ENCODE data around the gene SLC25A20.

DNA sequence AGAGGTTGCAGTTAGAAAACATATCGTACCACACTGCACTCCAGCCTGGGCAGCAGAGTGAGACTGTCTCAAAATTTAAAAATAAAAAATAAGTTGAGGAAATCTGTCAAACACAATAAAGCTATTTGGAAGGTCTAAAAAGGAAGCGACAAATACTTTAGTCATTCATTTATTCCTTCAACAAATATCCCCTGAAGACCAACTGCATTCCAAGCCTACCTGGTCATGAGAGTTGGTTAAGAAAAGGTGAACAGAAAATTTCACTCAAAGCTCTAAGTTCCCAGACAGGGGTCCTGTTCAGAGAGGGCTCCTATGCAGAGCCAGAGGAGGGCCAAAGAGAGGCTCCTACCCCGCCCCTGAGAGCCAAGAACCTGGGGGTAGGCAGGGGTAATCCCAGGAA lies 35.6 kb downstream of the SLC25A20 start:
- TF ChIP-seq, protein P1, sequence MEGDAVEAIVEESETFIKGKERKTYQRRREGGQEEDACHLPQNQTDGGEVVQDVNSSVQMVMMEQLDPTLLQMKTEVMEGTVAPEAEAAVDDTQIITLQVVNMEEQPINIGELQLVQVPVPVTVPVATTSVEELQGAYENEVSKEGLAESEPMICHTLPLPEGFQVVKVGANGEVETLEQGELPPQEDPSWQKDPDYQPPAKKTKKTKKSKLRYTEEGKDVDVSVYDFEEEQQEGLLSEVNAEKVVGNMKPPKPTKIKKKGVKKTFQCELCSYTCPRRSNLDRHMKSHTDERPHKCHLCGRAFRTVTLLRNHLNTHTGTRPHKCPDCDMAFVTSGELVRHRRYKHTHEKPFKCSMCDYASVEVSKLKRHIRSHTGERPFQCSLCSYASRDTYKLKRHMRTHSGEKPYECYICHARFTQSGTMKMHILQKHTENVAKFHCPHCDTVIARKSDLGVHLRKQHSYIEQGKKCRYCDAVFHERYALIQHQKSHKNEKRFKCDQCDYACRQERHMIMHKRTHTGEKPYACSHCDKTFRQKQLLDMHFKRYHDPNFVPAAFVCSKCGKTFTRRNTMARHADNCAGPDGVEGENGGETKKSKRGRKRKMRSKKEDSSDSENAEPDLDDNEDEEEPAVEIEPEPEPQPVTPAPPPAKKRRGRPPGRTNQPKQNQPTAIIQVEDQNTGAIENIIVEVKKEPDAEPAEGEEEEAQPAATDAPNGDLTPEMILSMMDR (IDR thresholded peaks at IDR 0.05; ENCODE audit: poor library complexity, severe bottlenecking) = no peak
- TF ChIP-seq REST (IDR thresholded peaks at IDR 0.05; ENCODE audit: borderline replicate concordance) (no peak), POLR2AphosphoS5 (IDR thresholded peaks at IDR 0.05) (no peak), EZH2 (IDR thresholded peaks at IDR 0.05; ENCODE audit: borderline replicate concordance, insufficient read depth, low read length, poor library complexity, severe bottlenecking) (no peak), SMC3 (conservative IDR thresholded peaks at IDR 0.05; ENCODE audit: poor library complexity) (no peak), RAD21 (conservative IDR thresholded peaks at IDR 0.05) (no peak)
